Transverse colon (tissue), 4 donors: ENCODE results near the gene CHCHD10. TPM values are rescaled to one million over a fixed set of nuclear protein-coding genes. Genes with fewer than 3 reads are reported as not detected.

Experiments
- DNase-seq: peaks from one replicate; pipeline ENCODE4 v3.0.0-alpha.2; 2019
- H3K27ac ChIP-seq, 4 donors: fragments of 200-600 bp; sonication (generic); 2 replicates each; pipeline ENCODE4 v1.5.1; 2016 to 2018; ENCODE audit warnings: inconsistent platforms in 4 of 4
- H3K27me3 ChIP-seq: fragments of 200-600 bp; sonication (generic); 2 replicates; pipeline ENCODE4 v1.5.1; 2017; ENCODE audit warnings: inconsistent platforms
- H3K36me3 ChIP-seq, 4 donors: fragments of 200-600 bp; sonication (generic); 2 replicates each; pipeline ENCODE4 v1.5.1; 2017 to 2019; ENCODE audit warnings: inconsistent platforms in 4 of 4
- H3K4me1 ChIP-seq, 4 donors: fragments of 200-600 bp; sonication (generic); 2 replicates each; pipeline ENCODE4 v1.5.1; 2017 to 2020; ENCODE audit warnings: inconsistent platforms in 4 of 4
- H3K4me3 ChIP-seq, 4 donors: fragments of 200-600 bp; sonication (generic); 1 replicate in 1 of 4; 2 replicates in 3 of 4; pipeline versions ENCODE4 v1.5.1 to v1.6.1; 2017 to 2019; ENCODE audit warnings: inconsistent platforms in 4 of 4
- H3K9me3 ChIP-seq, 2 donors: fragments of 200-600 bp; sonication (generic); 2 replicates each; pipeline ENCODE4 v1.5.1; 2017 to 2019; ENCODE audit warnings: inconsistent platforms in 2 of 2
- EP300 ChIP-seq: sonication (generic); formaldehyde crosslinking; IDR thresholded peaks from one replicate; pipeline ENCODE4 v1.6.1; 2017; ENCODE audit warnings: antibody characterized with exemption, low read depth
- POLR2A ChIP-seq: fragments of 450-650 bp; IDR thresholded peaks from one replicate; pipeline ENCODE4 v1.6.1; 2016; ENCODE audit warnings: antibody characterized with exemption, mild to moderate bottlenecking, moderate library complexity
- POLR2AphosphoS5 ChIP-seq, 3 donors: sonication (generic); formaldehyde crosslinking; IDR thresholded peaks; one replicate each; pipeline ENCODE4 v1.6.1; 2016; ENCODE audit warnings: antibody characterized with exemption in 3 of 3
- WGBS, 2 donors: methylation state at CpG; one replicate each; pipeline ENCODE4 v1.1.5; 2018; ENCODE audit warnings: low coverage in 1 of 2; 5-methylcytosine and 5-hydroxymethylcytosine counted together
- in situ Hi-C, 4 donors: fragments of 200-750 bp; cut with MboI; loops; one replicate each; pipeline versions ENCODE4 v1.15.0 to v1.15.1; 2017; ENCODE audit warnings: low sequenced_read_pairs in 3 of 4, low pct_ligation_motif_present in 1 of 4, low pct_unique_long_range_greater_than_20kb in 1 of 4
- intact Hi-C: fragments of 100-400 bp; cut with DNase I; formaldehyde crosslinking; loops from one replicate; pipeline ENCODE4 v1.15.1; 2023; ENCODE audit warnings: low total_unique reads
- total RNA-seq, 4 donors: library from RNA; depleted of rRNA; stranded (reverse); fragments of >200 nt; gene quantifications; one replicate each; pipeline ENCODE4 v1.1.0, GENCODE V29; 2016
- TF ChIP-seq, protein P1 (sequence below), 5 experiments: fragments of 200-600 bp in 3 of 5; fragments of 450-650 bp in 2 of 5; sonication (generic) in 3 of 5; IDR thresholded peaks; 1 replicate in 2 of 5; 2 replicates in 3 of 5; pipeline ENCODE4 v1.5.1; 2016 to 2017; ENCODE audit warnings: antibody characterized with exemption in 5 of 5, inconsistent platforms in 3 of 5, mild to moderate bottlenecking in 2 of 5, moderate library complexity in 1 of 5

The CHCHD10 gene
- total RNA-seq, 4 donors from 2014 or later = 15.3 to 80.1 (median 50.8) TPM

GRCh38 chr22:23756891-23757290 is 10.9 kb downstream of the CHCHD10 start:
- in situ Hi-C loops = no loop called here
- no peaks in the 10 kb centered on the region for H3K36me3 ChIP-seq
- TF ChIP-seq, protein P1, sequence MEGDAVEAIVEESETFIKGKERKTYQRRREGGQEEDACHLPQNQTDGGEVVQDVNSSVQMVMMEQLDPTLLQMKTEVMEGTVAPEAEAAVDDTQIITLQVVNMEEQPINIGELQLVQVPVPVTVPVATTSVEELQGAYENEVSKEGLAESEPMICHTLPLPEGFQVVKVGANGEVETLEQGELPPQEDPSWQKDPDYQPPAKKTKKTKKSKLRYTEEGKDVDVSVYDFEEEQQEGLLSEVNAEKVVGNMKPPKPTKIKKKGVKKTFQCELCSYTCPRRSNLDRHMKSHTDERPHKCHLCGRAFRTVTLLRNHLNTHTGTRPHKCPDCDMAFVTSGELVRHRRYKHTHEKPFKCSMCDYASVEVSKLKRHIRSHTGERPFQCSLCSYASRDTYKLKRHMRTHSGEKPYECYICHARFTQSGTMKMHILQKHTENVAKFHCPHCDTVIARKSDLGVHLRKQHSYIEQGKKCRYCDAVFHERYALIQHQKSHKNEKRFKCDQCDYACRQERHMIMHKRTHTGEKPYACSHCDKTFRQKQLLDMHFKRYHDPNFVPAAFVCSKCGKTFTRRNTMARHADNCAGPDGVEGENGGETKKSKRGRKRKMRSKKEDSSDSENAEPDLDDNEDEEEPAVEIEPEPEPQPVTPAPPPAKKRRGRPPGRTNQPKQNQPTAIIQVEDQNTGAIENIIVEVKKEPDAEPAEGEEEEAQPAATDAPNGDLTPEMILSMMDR (IDR thresholded peaks at IDR 0.05) = no peak
- no peak for TF ChIP-seq POLR2AphosphoS5 (IDR thresholded peaks at IDR 0.05)
- TF ChIP-seq EP300 = no peak
- no peak for TF ChIP-seq POLR2A
- peaks cover 0 to 3% (median 2%) of the 10 kb centered on the region in 4 donors for H3K4me1 ChIP-seq
- 53 to 75% methylated on average over 3 to 4 of the region's 4 CpGs for WGBS, 2 donors
- intact Hi-C loops = no loop called here
- no peak overlapping the region for H3K27ac ChIP-seq
- H3K27me3 ChIP-seq = no peaks in the 10 kb centered on the region
- H3K9me3 ChIP-seq = no peaks in the 10 kb centered on the region
- H3K4me3 ChIP-seq = no peak overlapping the region
- DNase-seq = no peak

GRCh38 chr22:23755711-23756110 is 12.1 kb downstream of the CHCHD10 start:
- Histone ChIP-seq H3K36me3 (no peaks in the 10 kb centered on the region), H3K4me3 (no peak overlapping the region), H3K9me3 (no peaks in the 10 kb centered on the region), H3K27ac (no peak overlapping the region), H3K4me1 (peaks cover 3 to 10% (median 7%) of the 10 kb centered on the region in 4 donors), H3K27me3 (no peaks in the 10 kb centered on the region)
- TF ChIP-seq, protein P1 (IDR thresholded peaks at IDR 0.05) = no peak
- TF ChIP-seq POLR2A = no peak
- no peak for TF ChIP-seq EP300
- no peak for TF ChIP-seq POLR2AphosphoS5 (IDR thresholded peaks at IDR 0.05)
- 40 to 81% methylated on average over 1 to 8 of the region's 8 CpGs for WGBS, 2 donors
- intact Hi-C loops (no loop called here), in situ Hi-C loops (no loop called here)
- DNase-seq = no peak

DNA sequence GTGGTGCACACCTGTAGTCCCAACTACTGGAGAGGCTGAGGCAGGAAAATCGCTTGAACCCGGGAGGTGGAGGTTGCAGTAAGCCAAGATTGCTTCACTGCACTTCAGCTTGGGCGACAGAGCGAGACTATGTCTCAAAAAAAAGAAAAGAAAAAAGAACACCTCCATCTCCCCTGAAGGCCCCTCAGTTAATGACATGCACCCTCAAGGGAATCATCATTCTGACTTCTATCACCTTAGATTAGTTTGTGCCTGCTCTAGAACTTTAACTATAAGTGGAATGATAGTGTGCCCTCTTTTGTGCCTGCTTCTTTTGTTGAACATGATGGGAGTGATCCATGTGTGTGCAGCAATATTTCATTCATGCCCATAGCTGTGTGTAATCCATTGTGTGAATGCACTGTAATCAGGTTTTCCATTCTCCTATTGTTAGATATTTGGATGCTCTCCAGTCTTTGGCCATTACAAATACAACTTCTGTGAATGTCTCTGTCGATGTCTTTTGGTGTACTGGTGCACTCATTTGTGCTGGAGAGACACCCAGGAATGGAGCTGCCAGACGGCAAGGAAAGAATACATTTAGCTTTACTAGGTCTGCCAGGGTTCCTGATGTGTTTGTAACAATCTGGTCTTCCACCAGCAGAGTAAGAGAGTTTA is 12.7 kb downstream of the CHCHD10 start:
- Histone ChIP-seq H3K36me3 (no peaks in the 10 kb centered on the region), H3K4me3 (no peak overlapping the region), H3K4me1 (peaks cover 6 to 16% (median 11%) of the 10 kb centered on the region in 4 donors), H3K9me3 (no peaks in the 10 kb centered on the region), H3K27me3 (no peaks in the 10 kb centered on the region), H3K27ac (no peak overlapping the region)
- in situ Hi-C loops (no loop called here), intact Hi-C loops (no loop called here)
- WGBS, 2 donors = 67 to 69% methylated on average over 2 to 6 of the region's 6 CpGs
- DNase-seq = no peak
- no peak for TF ChIP-seq EP300
- TF ChIP-seq POLR2A = no peak
- TF ChIP-seq POLR2AphosphoS5 (IDR thresholded peaks at IDR 0.05) = no peak
- TF ChIP-seq, protein P1 (IDR thresholded peaks at IDR 0.05) = no peak

DNA sequence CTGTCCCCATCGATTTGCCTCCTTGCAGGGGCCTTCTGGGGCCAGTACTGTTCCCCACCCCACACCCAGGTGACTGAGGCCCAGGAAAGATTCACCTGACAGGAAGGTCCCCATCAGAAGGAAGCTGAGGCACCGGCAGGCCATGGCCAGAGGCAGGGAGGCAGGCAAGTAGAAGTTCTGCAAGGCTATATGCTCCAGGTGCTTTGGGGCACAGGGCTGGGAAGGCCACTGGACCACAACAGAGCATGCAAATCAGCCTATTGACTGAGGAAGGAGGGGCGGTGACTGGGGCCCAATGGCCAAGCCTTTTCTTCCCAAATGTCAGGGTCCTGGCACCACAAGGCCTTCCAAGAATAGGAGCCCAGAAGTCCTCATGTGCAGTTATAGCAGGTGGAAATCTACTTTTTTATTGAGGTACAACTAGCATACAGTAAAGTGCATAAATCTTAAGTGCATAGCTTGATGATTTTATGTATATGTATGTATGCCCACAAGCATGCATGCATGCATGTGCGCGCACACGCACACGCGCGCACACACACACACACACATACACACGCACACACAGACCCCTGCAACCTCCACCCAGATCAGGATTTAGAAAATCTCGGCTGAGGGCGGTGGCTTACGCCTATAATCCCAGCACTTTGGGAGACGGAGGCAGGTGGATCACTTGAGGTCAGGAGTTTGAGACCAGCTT is 13.4 kb downstream of the CHCHD10 start, which contains the start of gene VPREB3:
Gene VPREB3 (minus strand): TSS at position 206 of the 700 bp plus-strand sequence. CDS start 62 bp downstream, at position 144.
- no peaks in the 10 kb centered on the region for H3K9me3 ChIP-seq
- H3K36me3 ChIP-seq = no peaks in the 10 kb centered on the region
- intact Hi-C loops (no loop called here), in situ Hi-C loops (no loop called here)
- no peaks in the 10 kb centered on the region for H3K27me3 ChIP-seq
- H3K4me1 ChIP-seq = peaks cover 7 to 22% (median 16%) of the 10 kb centered on the region in 4 donors
- DNase-seq = no peak
- H3K4me3 ChIP-seq = no peak within 1 kb of the TSS
- H3K27ac ChIP-seq = no peak within 1 kb of the TSS
- no peak for TF ChIP-seq EP300
- no peak for TF ChIP-seq POLR2A
- no peak for TF ChIP-seq POLR2AphosphoS5 (IDR thresholded peaks at IDR 0.05)
- TF ChIP-seq, protein P1 (IDR thresholded peaks at IDR 0.05) = no peak
- 83% methylated on average over 14 of the region's 14 CpGs; no CpG with 5 or more reads in 1 of the 2 donors for WGBS, 2 donors
